Measurements from ENCODE around the gene GJA5.

GJA5 gene

GRCh38 chr1:147760481-147761260 is at the start of gene GJA5:
Gene GJA5 (minus strand): TSS chr1:147760602. CDS start chr1:147759238, 1,364 bp downstream.
- H3K4me3 ChIP-seq (ENCODE audit: low read depth, low read length): no peak within 1 kb of the TSS
- TF ChIP-seq CTCF (IDR thresholded peaks at IDR 0.05; ENCODE audit: low read depth, low read length, missing control alignments): no peak
- no peak for DNase-seq (ENCODE audit: low read depth)

- H3K4me3 ChIP-seq (ENCODE audit: low read depth, low read length): no peak overlapping the region
- no peak for DNase-seq (ENCODE audit: low read depth)
These were observed 48.8 kb upstream of the GJA5 start for GRCh38 chr1:147809236-147809635.

GRCh38 chr1:147808025-147808424 is 47.6 kb upstream of the GJA5 start:
- no peak for TF ChIP-seq CTCF (IDR thresholded peaks at IDR 0.05; ENCODE audit: low read depth, low read length, missing control alignments)
- H3K4me3 ChIP-seq (ENCODE audit: low read depth, low read length): no peak overlapping the region
- no peak for DNase-seq (ENCODE audit: low read depth)

More at GRCh38 chr1:147809236-147809635, 48.8 kb upstream of the GJA5 start:
- TF ChIP-seq CTCF (IDR thresholded peaks at IDR 0.05; ENCODE audit: low read depth, low read length, missing control alignments): no peak

GRCh38 chr1:147807405-147807804 is 47.0 kb upstream of the GJA5 start:
- TF ChIP-seq CTCF (IDR thresholded peaks at IDR 0.05; ENCODE audit: low read depth, low read length, missing control alignments): no peak
- no peak overlapping the region for H3K4me3 ChIP-seq (ENCODE audit: low read depth, low read length)
- no peak for DNase-seq (ENCODE audit: low read depth)

- DNase-seq (ENCODE audit: low read depth): no peak
- TF ChIP-seq CTCF (IDR thresholded peaks at IDR 0.05; ENCODE audit: low read depth, low read length, missing control alignments): no peak
- H3K4me3 ChIP-seq (ENCODE audit: low read depth, low read length): no peak overlapping the region
These were observed 44.7 kb upstream of the GJA5 start for GRCh38 chr1:147804942-147805723.

- TF ChIP-seq CTCF (IDR thresholded peaks at IDR 0.05; ENCODE audit: low read depth, low read length, missing control alignments): no peak
- H3K4me3 ChIP-seq (ENCODE audit: low read depth, low read length): no peak overlapping the region
- no peak for DNase-seq (ENCODE audit: low read depth)
These were observed 40.4 kb upstream of the GJA5 start for GRCh38 chr1:147800804-147801203.
